Peyer's patch (tissue), 4 donors: Measurements from ENCODE around the gene PSME2. TPM values are rescaled to one million over a fixed set of nuclear protein-coding genes. Genes with fewer than 3 reads are reported as not detected.
A peak's percentile ranks its signal among the peaks of the same experiment; 100 is the strongest.

Experiments
- DNase-seq, 3 donors: peaks; one replicate each; pipeline ENCODE4 v3.0.0-alpha.2; 2017 to 2019
- H3K27ac ChIP-seq, 4 donors: fragments of 200-600 bp; sonication (generic); one replicate each; pipeline ENCODE4 v1.5.1; 2016 to 2019
- H3K27me3 ChIP-seq, 2 donors: fragments of 200-600 bp; sonication (generic); one replicate each; pipeline ENCODE4 v1.5.1; 2019
- H3K36me3 ChIP-seq, 3 donors: fragments of 200-600 bp; sonication (generic); one replicate each; pipeline ENCODE4 v1.5.1; 2016 to 2019
- H3K4me1 ChIP-seq, 4 donors: fragments of 200-600 bp; sonication (generic); one replicate each; pipeline ENCODE4 v1.5.1; 2016 to 2019
- H3K4me3 ChIP-seq, 4 donors: fragments of 200-600 bp; sonication (generic); 1 replicate in 3 of 4; 2 replicates in 1 of 4; pipeline ENCODE4 v1.5.1; 2016 to 2019; ENCODE audit warnings: mild to moderate bottlenecking in 1 of 4
- H3K9me3 ChIP-seq, 4 donors: fragments of 200-600 bp; sonication (generic); one replicate each; pipeline ENCODE4 v1.5.1; 2016 to 2019; ENCODE audit warnings: mild to moderate bottlenecking in 1 of 4
- CTCF ChIP-seq, 6 experiments: fragments of 450-650 bp in 4 of 6; fragments of 200-600 bp in 2 of 6; sonication (generic) in 1 of 6; IDR thresholded peaks; one replicate each; pipeline ENCODE4 v1.5.1; 2017 to 2019; ENCODE audit warnings: antibody characterized with exemption in 6 of 6, mild to moderate bottlenecking in 3 of 6, moderate library complexity in 1 of 6
- POLR2A ChIP-seq, 2 donors: fragments of 450-650 bp; IDR thresholded peaks; one replicate each; pipeline ENCODE4 v1.5.1; 2017; ENCODE audit warnings: antibody characterized with exemption in 2 of 2, mild to moderate bottlenecking in 2 of 2, moderate library complexity in 2 of 2
- total RNA-seq, 4 donors: library from RNA; depleted of rRNA; stranded (reverse); fragments of >200 nt; gene quantifications; one replicate each; pipeline ENCODE4 v1.1.0, GENCODE V29; 2016

Gene PSME2
- total RNA-seq, 4 donors from 2014 or later: 119 to 258 (median 162) TPM

DNA sequence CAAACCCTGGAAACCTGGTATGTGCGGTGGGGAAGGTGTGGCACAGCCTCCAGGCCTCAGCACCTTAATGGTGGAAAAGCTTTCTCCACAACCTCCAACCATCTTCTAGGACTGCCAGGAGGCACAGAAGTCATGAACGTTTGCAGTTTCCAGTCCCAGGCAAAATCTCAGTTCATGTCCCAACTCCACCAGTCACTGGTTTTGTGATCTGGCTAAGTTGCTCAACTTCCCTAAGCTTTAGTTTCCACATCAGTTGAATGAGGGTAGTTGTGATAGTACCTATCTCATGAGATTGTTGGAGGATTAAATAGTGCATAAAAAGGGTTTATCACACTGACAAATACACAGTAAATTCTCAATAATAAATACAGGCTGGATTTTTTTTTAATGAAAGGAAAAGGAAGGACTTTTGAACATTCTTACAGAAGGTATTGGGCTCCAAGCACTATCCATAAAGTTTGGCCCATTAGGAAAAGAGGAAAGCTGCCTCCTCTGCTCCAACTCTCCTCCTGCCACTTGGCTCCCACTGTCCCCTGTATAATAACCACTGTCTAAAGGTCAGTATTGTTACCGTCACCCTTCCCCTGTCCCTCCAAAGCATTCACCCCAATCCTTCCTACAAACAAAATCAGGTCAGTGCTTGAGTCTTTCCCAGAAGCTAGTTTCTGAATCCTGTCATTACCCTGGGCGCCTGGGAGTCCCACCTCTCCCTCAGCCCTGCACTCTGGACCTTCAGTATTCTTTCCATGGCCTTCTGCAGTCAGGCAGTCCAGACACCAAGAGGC, 46.0 kb downstream of the PSME2 start:
- Histone ChIP-seq H3K4me3 (no peak overlapping the region), H3K4me1 (peaks cover 0 to 13% (median 4%) of the 10 kb centered on the region in 4 donors), H3K36me3 (peaks cover 0 to 68% (median 0%) of the 10 kb centered on the region in 3 donors), H3K27ac (no peak overlapping the region), H3K27me3 (no peaks in the 10 kb centered on the region), H3K9me3 (no peaks in the 10 kb centered on the region)
- peak in 1 of 3 donors; percentile 30 for DNase-seq
- TF ChIP-seq CTCF (IDR thresholded peaks at IDR 0.05) (no peak), POLR2A (IDR thresholded peaks at IDR 0.05) (no peak)

DNA sequence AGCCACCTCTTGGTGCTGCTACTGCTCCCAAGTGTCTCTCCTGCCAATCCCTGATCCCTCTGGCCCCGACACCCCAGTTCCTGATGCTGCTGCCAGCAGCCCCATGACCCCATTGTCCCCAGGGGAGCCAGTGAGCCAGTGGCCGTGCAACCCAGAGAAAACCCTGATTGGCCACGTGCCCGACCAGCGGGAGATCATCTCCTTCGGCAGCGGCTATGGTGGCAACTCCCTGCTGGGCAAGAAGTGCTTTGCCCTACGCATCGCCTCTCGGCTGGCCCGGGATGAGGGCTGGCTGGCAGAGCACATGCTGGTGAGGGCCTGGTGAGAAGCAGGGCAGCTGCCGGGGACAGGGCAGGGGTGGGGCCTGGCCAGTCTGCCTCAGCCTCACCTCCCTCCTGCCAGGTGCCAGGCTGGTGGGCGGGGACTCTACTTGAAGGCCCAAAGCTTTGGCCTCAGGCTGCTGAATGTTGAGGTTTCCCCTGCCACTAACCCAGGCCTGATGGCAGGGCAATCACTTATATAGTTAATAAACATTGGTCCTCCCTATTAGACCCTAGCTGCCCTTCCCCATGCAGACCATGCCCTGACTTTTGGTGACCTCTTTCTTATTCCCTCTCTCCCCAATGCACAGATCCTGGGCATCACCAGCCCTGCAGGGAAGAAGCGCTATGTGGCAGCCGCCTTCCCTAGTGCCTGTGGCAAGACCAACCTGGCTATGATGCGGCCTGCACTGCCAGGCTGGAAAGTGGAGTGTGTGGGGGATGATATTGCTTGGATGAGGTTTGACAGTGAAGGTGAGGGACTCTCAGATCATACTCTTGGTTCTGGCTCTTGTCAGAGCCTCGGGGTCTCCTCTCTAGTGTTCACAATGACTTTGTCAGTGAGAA, 47.2 kb downstream of the PSME2 start:
- peak in 1 of 3 donors; percentile 59 for DNase-seq
- Histone ChIP-seq H3K4me3 (no peak overlapping the region), H3K4me1 (peaks cover 0 to 13% (median 5%) of the 10 kb centered on the region in 4 donors), H3K27me3 (no peaks in the 10 kb centered on the region), H3K27ac (no peak overlapping the region), H3K9me3 (no peaks in the 10 kb centered on the region), H3K36me3 (peaks cover 0 to 68% (median 0%) of the 10 kb centered on the region in 3 donors)
- no peak for TF ChIP-seq POLR2A (IDR thresholded peaks at IDR 0.05)
- TF ChIP-seq CTCF (IDR thresholded peaks at IDR 0.05): no peak

- no peak overlapping the region for H3K27ac ChIP-seq
- peaks cover 0 to 63% (median 0%) of the 10 kb centered on the region in 3 donors for H3K36me3 ChIP-seq
- DNase-seq: peak in 1 of 3 donors; percentile 43
- H3K4me3 ChIP-seq: no peak overlapping the region
- H3K9me3 ChIP-seq: no peaks in the 10 kb centered on the region
- no peaks in the 10 kb centered on the region for H3K27me3 ChIP-seq
- peak in 1 of 2 donors; percentile 10 for TF ChIP-seq POLR2A (IDR thresholded peaks at IDR 0.05)
- TF ChIP-seq CTCF (IDR thresholded peaks at IDR 0.05): no peak
- peaks cover 4 to 17% (median 8%) of the 10 kb centered on the region in 4 donors for H3K4me1 ChIP-seq
Measured at GRCh38 chr14:24098229-24098926, 48.0 kb downstream of the PSME2 start.

- no peaks in the 10 kb centered on the region for H3K9me3 ChIP-seq
- H3K27me3 ChIP-seq: no peaks in the 10 kb centered on the region
- H3K4me3 ChIP-seq: peak overlapping the region in 2 of 4 donors; percentile 1 to 72
- peak overlapping the region in 1 of 4 donors; percentile 15 for H3K27ac ChIP-seq
- H3K4me1 ChIP-seq: peaks cover 7 to 20% (median 11%) of the 10 kb centered on the region in 4 donors
- no peak for TF ChIP-seq CTCF (IDR thresholded peaks at IDR 0.05)
- no peak for TF ChIP-seq POLR2A (IDR thresholded peaks at IDR 0.05)
- peak in 1 of 3 donors; percentile 42 for DNase-seq
- peaks cover 0 to 46% (median 0%) of the 10 kb centered on the region in 3 donors for H3K36me3 ChIP-seq
Measured at GRCh38 chr14:24096545-24097181, 49.7 kb downstream of the PSME2 start.
